Stimulated activated CD4-positive, alpha-beta T cell treated with anti-CD3 and anti-CD28 coated beads, TNF-alpha, amount 100 ng/mL, for 1 hour (primary cell): Measurements from ENCODE around the gene GPR143.
"Not testable (repeated sequence)": the region's sequence is repeated elsewhere in the genome, so short reads cannot be mapped to it uniquely, and the experiment has no call there.

Experiments
- DNase-seq, 3 donors: peaks; one replicate each; pipeline ENCODE4 v3.0.0-alpha.2; 2020; ENCODE audit warnings: low read depth in 3 of 3, low spot score in 1 of 3

GPR143 gene

GRCh38 chrX:9765737-9766097 lies at the start of gene GPR143:
TSS of gene GPR143 (minus strand) at chrX:9765847. CDS start at chrX:9765817, 30 bp downstream.
- no peak for DNase-seq

GRCh38 chrX:9811086-9811485 lies 45.4 kb upstream of the GPR143 start:
- not testable (repeated sequence) for DNase-seq

- not testable (repeated sequence) for DNase-seq
These were observed 44.2 kb upstream of the GPR143 start for GRCh38 chrX:9809876-9810275.

- no peak for DNase-seq
These were observed 41.9 kb upstream of the GPR143 start for GRCh38 chrX:9807355-9808182.

- no peak for DNase-seq
These were observed 40.3 kb upstream of the GPR143 start for GRCh38 chrX:9805956-9806355.

GRCh38 chrX:9804444-9804843 lies 38.8 kb upstream of the GPR143 start:
- DNase-seq, result no peak

GRCh38 chrX:9802737-9803136 lies 37.1 kb upstream of the GPR143 start:
- DNase-seq, result no peak

GRCh38 chrX:9797384-9798360 lies 32.0 kb upstream of the GPR143 start:
- no peak for DNase-seq

GRCh38 chrX:9794495-9794894 lies 28.8 kb upstream of the GPR143 start:
- DNase-seq, result no peak

- no peak for DNase-seq
These were observed 25.2 kb upstream of the GPR143 start for GRCh38 chrX:9790866-9791265.

- DNase-seq, result no peak
These were observed 23.9 kb upstream of the GPR143 start for GRCh38 chrX:9789555-9789954.

- no peak for DNase-seq
These were observed 23.3 kb upstream of the GPR143 start for GRCh38 chrX:9788911-9789310.

GRCh38 chrX:9786798-9787635 lies 21.4 kb upstream of the GPR143 start:
- no peak for DNase-seq

- no peak for DNase-seq
These were observed 20.5 kb upstream of the GPR143 start, which contains the start of gene SHROOM2 for GRCh38 chrX:9785944-9786797. TSS of gene SHROOM2 (plus strand) at chrX:9786429. CDS start at chrX:9786546, 117 bp downstream.

- DNase-seq, result no peak
These were observed 19.8 kb upstream of the GPR143 start for GRCh38 chrX:9785254-9785943.

- no peak for DNase-seq
These were observed 18.7 kb upstream of the GPR143 start for GRCh38 chrX:9784332-9784731.

- no peak for DNase-seq
These were observed 16.3 kb upstream of the GPR143 start for GRCh38 chrX:9781941-9782340.

- DNase-seq, result no peak
These were observed 10.3 kb upstream of the GPR143 start for GRCh38 chrX:9775930-9776329.

GRCh38 chrX:9772943-9773342 lies 7.3 kb upstream of the GPR143 start:
- DNase-seq, result no peak
